ENCODE measurements around the gene OR5K1. TPM values are rescaled to one million over a fixed set of nuclear protein-coding genes. Genes with fewer than 3 reads are reported as not detected.

OR5K1 gene
- polyA plus RNA-seq (2014; cell fraction: cytosol; rRNA removed), result not detected in 2 replicates
- polyA plus RNA-seq (2014; cell fraction: nucleus; rRNA removed), result not detected in 2 replicates

- DNase-seq (ENCODE audit: low spot score), result no peak
Measured at GRCh38 chr3:98462901-98463300, at the start of gene OR5K1. TSS of gene OR5K1 (plus strand) at chr3:98463201. CDS start at chr3:98469577, 6,376 bp downstream.

- DNase-seq (ENCODE audit: low spot score), result no peak
Measured at GRCh38 chr3:98432575-98432974, 30.4 kb upstream of the OR5K1 start.

- no peak for DNase-seq (ENCODE audit: low spot score)
Measured at GRCh38 chr3:98433764-98434163, 29.2 kb upstream of the OR5K1 start.

- no peak for DNase-seq (ENCODE audit: low spot score)
Measured at GRCh38 chr3:98434412-98434811, 28.6 kb upstream of the OR5K1 start.

- DNase-seq (ENCODE audit: low spot score), result no peak
Measured at GRCh38 chr3:98440283-98440682, 22.7 kb upstream of the OR5K1 start.

GRCh38 chr3:98445949-98446406, 17.0 kb upstream of the OR5K1 start:
- no peak for DNase-seq (ENCODE audit: low spot score)

GRCh38 chr3:98449606-98450193, 13.3 kb upstream of the OR5K1 start:
- DNase-seq (ENCODE audit: low spot score), result no peak

- no peak for DNase-seq (ENCODE audit: low spot score)
Measured at GRCh38 chr3:98450372-98450771, 12.6 kb upstream of the OR5K1 start.

GRCh38 chr3:98453827-98454226, 9.2 kb upstream of the OR5K1 start:
- no peak for DNase-seq (ENCODE audit: low spot score)

- no peak for DNase-seq (ENCODE audit: low spot score)
Measured at GRCh38 chr3:98454929-98455328, 8.1 kb upstream of the OR5K1 start.

- DNase-seq (ENCODE audit: low spot score), result no peak
Measured at GRCh38 chr3:98457543-98457942, 5.5 kb upstream of the OR5K1 start.

- no peak for DNase-seq (ENCODE audit: low spot score)
Measured at GRCh38 chr3:98460220-98460619, 2.8 kb upstream of the OR5K1 start.

- DNase-seq (ENCODE audit: low spot score), result no peak
Measured at GRCh38 chr3:98482717-98483482, 19.9 kb downstream of the OR5K1 start.

- DNase-seq (ENCODE audit: low spot score), result no peak
Measured at GRCh38 chr3:98483626-98484025, 20.6 kb downstream of the OR5K1 start.

GRCh38 chr3:98497381-98497780, 34.4 kb downstream of the OR5K1 start, which contains the start of gene OR5K2:
TSS of gene OR5K2 (plus strand) at chr3:98497681. CDS start at chr3:98497681, 0 bp downstream.
- no peak for DNase-seq (ENCODE audit: low spot score)

- DNase-seq (ENCODE audit: low spot score), result no peak
Measured at GRCh38 chr3:98500019-98500418, 37.0 kb downstream of the OR5K1 start.

GRCh38 chr3:98501270-98501669, 38.3 kb downstream of the OR5K1 start:
- no peak for DNase-seq (ENCODE audit: low spot score)

GRCh38 chr3:98501863-98502576, 39.0 kb downstream of the OR5K1 start:
- no peak for DNase-seq (ENCODE audit: low spot score)

- no peak for DNase-seq (ENCODE audit: low spot score)
Measured at GRCh38 chr3:98504539-98504938, 41.5 kb downstream of the OR5K1 start.

GRCh38 chr3:98508582-98508981, 45.6 kb downstream of the OR5K1 start:
- DNase-seq (ENCODE audit: low spot score), result no peak

GRCh38 chr3:98512576-98512975, 49.6 kb downstream of the OR5K1 start:
- no peak for DNase-seq (ENCODE audit: low spot score)

- no peak for DNase-seq (ENCODE audit: low spot score)
Measured at GRCh38 chr3:98513091-98513511, 50.1 kb downstream of the OR5K1 start.

All from SK-N-DZ (cell line).